HepG2 (cell line): Measurements from ENCODE around the gene MOK. TPM values are rescaled to one million over a fixed set of nuclear protein-coding genes. Genes with fewer than 3 reads are reported as not detected.

ENCODE experiments used
- EED ChIP-seq: sonication (generic); formaldehyde crosslinking; IDR thresholded peaks from 2 replicates; pipeline ENCODE4 v1.5.0; 2020; ENCODE audit warnings: mild to moderate bottlenecking, missing genetic modification reagents
- GMEB1 ChIP-seq: sonication (generic); formaldehyde crosslinking; IDR thresholded peaks from 2 replicates; pipeline ENCODE4 v1.5.1; 2020; ENCODE audit warnings: missing genetic modification reagents, mild to moderate bottlenecking, borderline replicate concordance
- KLF6 ChIP-seq: IDR thresholded peaks from 2 replicates; pipeline ENCODE4 v1.8.0; 2016; ENCODE audit warnings: missing biosample characterization, missing genetic modification reagents
- MED8 ChIP-seq: sonication (generic); formaldehyde crosslinking; IDR thresholded peaks from 2 replicates; pipeline ENCODE4 v1.8.1; 2023; ENCODE audit warnings: mild to moderate bottlenecking, missing genetic modification reagents; ENCODE audit not compliant: insufficient replicate concordance
- MLX ChIP-seq: IDR thresholded peaks from 2 replicates; pipeline ENCODE4 v1.6.1; 2016
- NCOA1 ChIP-seq: sonication (generic); formaldehyde crosslinking; IDR thresholded peaks from 2 replicates; pipeline ENCODE4 v1.9.0; 2021; ENCODE audit warnings: missing genetic modification reagents
- NR0B2 ChIP-seq: sonication (generic); formaldehyde crosslinking; IDR thresholded peaks from 2 replicates; pipeline ENCODE4 v1.4.0; 2020; ENCODE audit warnings: mild to moderate bottlenecking, missing genetic modification reagents
- NR2F1 ChIP-seq, 2 experiments: fragments of 450-650 bp in 1 of 2; formaldehyde crosslinking in 1 of 2; IDR thresholded peaks; 2 replicates each; pipeline versions ENCODE4 v1.5.0 to v1.6.1; 2016 to 2020; ENCODE audit warnings: mild to moderate bottlenecking in 1 of 2, missing compliant biosample characterization in 1 of 2, missing genetic modification reagents in 1 of 2, moderate library complexity in 1 of 2
- RNF219 ChIP-seq: sonication (generic); formaldehyde crosslinking; IDR thresholded peaks from 2 replicates; pipeline ENCODE4 v1.5.0; 2020; ENCODE audit warnings: mild to moderate bottlenecking, missing genetic modification reagents
- SP4 ChIP-seq: sonication (generic); formaldehyde crosslinking; IDR thresholded peaks from 2 replicates; pipeline ENCODE4 v1.8.1; 2023; ENCODE audit warnings: mild to moderate bottlenecking, missing genetic modification reagents
- TRAFD1 ChIP-seq: sonication (generic); formaldehyde crosslinking; IDR thresholded peaks from 2 replicates; pipeline ENCODE4 v1.5.1; 2020; ENCODE audit warnings: missing genetic modification reagents, mild to moderate bottlenecking, borderline replicate concordance
- ZFX ChIP-seq: sonication (generic); formaldehyde crosslinking; IDR thresholded peaks from 2 replicates; pipeline ENCODE4 v1.4.0; 2020; ENCODE audit warnings: mild to moderate bottlenecking, low read depth, missing genetic modification reagents, moderate library complexity
- ZKSCAN1 ChIP-seq: fragments of 150-350 bp; IDR thresholded peaks from 2 replicates; pipeline ENCODE4 v1.6.1; 2014; ENCODE audit warnings: low read length
- ZNF121 ChIP-seq: sonication (generic); formaldehyde crosslinking; IDR thresholded peaks from 2 replicates; pipeline ENCODE4 v1.5.0; 2020; ENCODE audit warnings: mild to moderate bottlenecking, missing genetic modification reagents
- ZNF530 ChIP-seq: sonication (generic); formaldehyde crosslinking; IDR thresholded peaks from 2 replicates; pipeline ENCODE4 v1.5.0; 2020; ENCODE audit warnings: low read depth, mild to moderate bottlenecking, missing genetic modification reagents
- ZNF563 ChIP-seq: sonication (generic); formaldehyde crosslinking; IDR thresholded peaks from 2 replicates; pipeline ENCODE4 v1.8.0; 2022; ENCODE audit warnings: mild to moderate bottlenecking, moderate library complexity, missing genetic modification reagents
- ZNF567 ChIP-seq: sonication (generic); formaldehyde crosslinking; IDR thresholded peaks from 2 replicates; pipeline ENCODE4 v1.8.1; 2023; ENCODE audit warnings: mild to moderate bottlenecking, missing genetic modification reagents, borderline replicate concordance
- ZNF737 ChIP-seq: sonication (generic); formaldehyde crosslinking; IDR thresholded peaks from 2 replicates; pipeline ENCODE4 v1.5.0; 2020; ENCODE audit warnings: missing genetic modification reagents, mild to moderate bottlenecking, borderline replicate concordance
- ZNF775 ChIP-seq: sonication (generic); formaldehyde crosslinking; IDR thresholded peaks from 2 replicates; pipeline ENCODE4 v1.4.0; 2020; ENCODE audit warnings: missing genetic modification reagents, mild to moderate bottlenecking, moderate library complexity, borderline replicate concordance
- ZNF776 ChIP-seq: sonication (generic); formaldehyde crosslinking; IDR thresholded peaks from 2 replicates; pipeline ENCODE4 v1.4.0; 2020; ENCODE audit warnings: mild to moderate bottlenecking, missing genetic modification reagents
- ZNF792 ChIP-seq: IDR thresholded peaks from 2 replicates; pipeline ENCODE4 v1.6.1; 2016
- ZSCAN30 ChIP-seq: sonication (generic); formaldehyde crosslinking; IDR thresholded peaks from 2 replicates; pipeline ENCODE4 v1.5.0; 2020; ENCODE audit warnings: mild to moderate bottlenecking, missing genetic modification reagents
- polyA plus RNA-seq, 8 experiments: library from polyadenylated mRNA; depleted of rRNA in 3 of 8; stranded (reverse) in 7 of 8; unstranded in 1 of 8; fragments of >200 nt; fragmentation: Illumina TruSeq in 4 of 8; extraction: Trizol in 4 of 8; gene quantifications; 2 replicates each; pipeline versions ENCODE4 v1.2.1 to v1.2.3, GENCODE V29; 2011 to 2016; ENCODE audit warnings: low read depth in 4 of 8, missing spikeins in 1 of 8, mixed read lengths in 1 of 8; ENCODE audit not compliant: insufficient read depth in 1 of 8
- total RNA-seq, 5 experiments: library from RNA; depleted of rRNA; stranded (reverse); fragments of >200 nt; fragmentation: Illumina TruSeq; extraction: Trizol; gene quantifications; 2 replicates each; pipeline ENCODE4 v1.2.3, GENCODE V29; 2016; ENCODE audit warnings: low read depth in 1 of 5

The MOK gene
- total and polyA plus RNA-seq, 2 of the 13 experiments (the other 11 are each of a cell fraction or from before 2014, with no cell fraction given) = 15.3 to 16.9 TPM

- peak; percentile 47; the same call in 1 of the 2 replicates for TF ChIP-seq ZNF776 (CRISPR knock-in tag)
- TF ChIP-seq TRAFD1 = no peak
- peak; percentile 90; the same call in 1 of the 2 replicates for TF ChIP-seq NR0B2 (CRISPR knock-in tag)
- TF ChIP-seq ZSCAN30 (CRISPR knock-in tag) = no peak
- peak; percentile 71 for TF ChIP-seq ZFX (CRISPR knock-in tag)
- TF ChIP-seq EED = no peak
- TF ChIP-seq KLF6 (CRISPR knock-in tag) = 0 out of 2 replicates have a peak, but pooled peaks have one; percentile 60
- TF ChIP-seq RNF219 (CRISPR knock-in tag) = no peak
- no peak for TF ChIP-seq ZNF563 (CRISPR knock-in tag)
- TF ChIP-seq MED8 = no peak
- no peak for TF ChIP-seq NCOA1
- peak; percentile 82; the same call in 1 of the 2 replicates for TF ChIP-seq ZNF792
- TF ChIP-seq ZKSCAN1 = no peak
- peak; percentile 65 for TF ChIP-seq GMEB1 (CRISPR knock-in tag)
- no peak for TF ChIP-seq ZNF530 (CRISPR knock-in tag)
- peak; percentile 41; the same call in 1 of the 2 replicates for TF ChIP-seq ZNF775
- TF ChIP-seq MLX = no peak
- 0 out of 2 replicates have a peak, but pooled peaks have one; percentile 33 for TF ChIP-seq ZNF567
- no peak for TF ChIP-seq NR2F1 (CRISPR knock-in tag; IDR thresholded peaks at IDR 0.05)
- peak; percentile 46; the same call in 1 of the 2 replicates for TF ChIP-seq SP4
- no peak for TF ChIP-seq ZNF737 (CRISPR knock-in tag)
- peak; percentile 13; the same call in 1 of the 2 replicates for TF ChIP-seq ZNF121
These were observed 9.5 kb upstream of the MOK start (continued) for GRCh38 chr14:102314242-102315011.
